HCT116 (cell line): Measurements from ENCODE around the gene SEC14L1.

Experiments
- SP1 ChIP-seq: IDR thresholded peaks from 2 replicates; pipeline ENCODE4 v1.6.1; 2012; ENCODE audit warnings: low read depth
- TF ChIP-seq, protein P1 (sequence below), 3 experiments: fragments of 200-600 bp in 1 of 3; sonication (generic) in 1 of 3; IDR thresholded peaks in 2 of 3; conservative IDR thresholded peaks in 1 of 3; 2 replicates each; pipeline ENCODE4 v1.5.1; 2012 to 2017; ENCODE audit warnings: low read depth in 2 of 3, low read length in 2 of 3, antibody characterized with exemption in 1 of 3, borderline replicate concordance in 1 of 3, control low read depth in 1 of 3, mild to moderate bottlenecking in 1 of 3, mixed read lengths in 1 of 3, mixed run types in 1 of 3, moderate library complexity in 1 of 3; ENCODE audit not compliant: insufficient read depth in 1 of 3
- TF ChIP-seq, protein P2 (sequence below): IDR thresholded peaks from 2 replicates; pipeline ENCODE4 v1.6.1; 2012; ENCODE audit warnings: low read depth

DNA sequence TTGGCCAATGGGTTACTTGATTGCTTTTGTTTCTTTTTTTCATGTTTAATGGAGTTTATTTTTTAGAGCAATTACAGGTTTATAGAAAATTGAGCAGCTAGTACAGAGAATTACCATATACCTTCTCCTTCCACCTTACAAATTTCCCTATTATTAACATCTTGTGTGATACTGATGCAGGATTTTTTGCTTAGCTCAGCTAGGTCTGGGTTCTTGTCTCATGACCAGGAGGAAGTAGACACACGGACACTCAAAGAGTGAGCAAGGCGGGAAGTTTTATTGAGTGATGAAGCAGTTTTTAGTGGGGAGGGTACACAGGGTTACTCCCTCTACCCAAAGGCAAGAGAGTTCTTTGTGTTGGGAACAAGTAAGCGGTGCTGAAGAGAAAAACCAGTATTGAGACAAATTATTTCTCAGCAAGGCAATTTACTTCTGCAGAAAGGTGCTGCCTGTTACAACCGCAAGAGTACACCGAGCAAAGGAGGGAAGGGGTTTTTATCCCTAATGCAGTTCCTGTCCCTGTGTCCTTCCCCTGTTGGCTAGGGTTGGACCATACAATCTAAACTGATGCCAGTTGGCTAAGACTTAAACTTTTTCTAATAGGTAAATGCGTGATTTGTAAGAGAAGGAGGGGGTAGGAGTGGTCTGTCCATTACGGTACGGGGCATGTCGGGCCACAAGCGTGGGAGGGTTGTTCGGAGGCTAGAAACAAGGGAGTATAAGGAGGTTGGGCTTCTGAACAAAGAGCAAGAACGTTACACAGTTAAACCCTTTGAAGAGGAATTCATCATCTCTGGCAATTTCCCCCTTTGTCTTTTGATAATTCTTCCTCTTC is 26.9 kb downstream of the SEC14L1 start:
- TF ChIP-seq, protein P1, sequence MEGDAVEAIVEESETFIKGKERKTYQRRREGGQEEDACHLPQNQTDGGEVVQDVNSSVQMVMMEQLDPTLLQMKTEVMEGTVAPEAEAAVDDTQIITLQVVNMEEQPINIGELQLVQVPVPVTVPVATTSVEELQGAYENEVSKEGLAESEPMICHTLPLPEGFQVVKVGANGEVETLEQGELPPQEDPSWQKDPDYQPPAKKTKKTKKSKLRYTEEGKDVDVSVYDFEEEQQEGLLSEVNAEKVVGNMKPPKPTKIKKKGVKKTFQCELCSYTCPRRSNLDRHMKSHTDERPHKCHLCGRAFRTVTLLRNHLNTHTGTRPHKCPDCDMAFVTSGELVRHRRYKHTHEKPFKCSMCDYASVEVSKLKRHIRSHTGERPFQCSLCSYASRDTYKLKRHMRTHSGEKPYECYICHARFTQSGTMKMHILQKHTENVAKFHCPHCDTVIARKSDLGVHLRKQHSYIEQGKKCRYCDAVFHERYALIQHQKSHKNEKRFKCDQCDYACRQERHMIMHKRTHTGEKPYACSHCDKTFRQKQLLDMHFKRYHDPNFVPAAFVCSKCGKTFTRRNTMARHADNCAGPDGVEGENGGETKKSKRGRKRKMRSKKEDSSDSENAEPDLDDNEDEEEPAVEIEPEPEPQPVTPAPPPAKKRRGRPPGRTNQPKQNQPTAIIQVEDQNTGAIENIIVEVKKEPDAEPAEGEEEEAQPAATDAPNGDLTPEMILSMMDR (IDR thresholded peaks at IDR 0.05 in 2 of 3, conservative IDR thresholded peaks at IDR 0.05 in 1 of 3; ENCODE audit: borderline replicate concordance in 1 of 3, insufficient read depth in 1 of 3, low read depth in 2 of 3, low read length in 2 of 3), result no peak
- TF ChIP-seq SP1, result no peak
- TF ChIP-seq, protein P2, sequence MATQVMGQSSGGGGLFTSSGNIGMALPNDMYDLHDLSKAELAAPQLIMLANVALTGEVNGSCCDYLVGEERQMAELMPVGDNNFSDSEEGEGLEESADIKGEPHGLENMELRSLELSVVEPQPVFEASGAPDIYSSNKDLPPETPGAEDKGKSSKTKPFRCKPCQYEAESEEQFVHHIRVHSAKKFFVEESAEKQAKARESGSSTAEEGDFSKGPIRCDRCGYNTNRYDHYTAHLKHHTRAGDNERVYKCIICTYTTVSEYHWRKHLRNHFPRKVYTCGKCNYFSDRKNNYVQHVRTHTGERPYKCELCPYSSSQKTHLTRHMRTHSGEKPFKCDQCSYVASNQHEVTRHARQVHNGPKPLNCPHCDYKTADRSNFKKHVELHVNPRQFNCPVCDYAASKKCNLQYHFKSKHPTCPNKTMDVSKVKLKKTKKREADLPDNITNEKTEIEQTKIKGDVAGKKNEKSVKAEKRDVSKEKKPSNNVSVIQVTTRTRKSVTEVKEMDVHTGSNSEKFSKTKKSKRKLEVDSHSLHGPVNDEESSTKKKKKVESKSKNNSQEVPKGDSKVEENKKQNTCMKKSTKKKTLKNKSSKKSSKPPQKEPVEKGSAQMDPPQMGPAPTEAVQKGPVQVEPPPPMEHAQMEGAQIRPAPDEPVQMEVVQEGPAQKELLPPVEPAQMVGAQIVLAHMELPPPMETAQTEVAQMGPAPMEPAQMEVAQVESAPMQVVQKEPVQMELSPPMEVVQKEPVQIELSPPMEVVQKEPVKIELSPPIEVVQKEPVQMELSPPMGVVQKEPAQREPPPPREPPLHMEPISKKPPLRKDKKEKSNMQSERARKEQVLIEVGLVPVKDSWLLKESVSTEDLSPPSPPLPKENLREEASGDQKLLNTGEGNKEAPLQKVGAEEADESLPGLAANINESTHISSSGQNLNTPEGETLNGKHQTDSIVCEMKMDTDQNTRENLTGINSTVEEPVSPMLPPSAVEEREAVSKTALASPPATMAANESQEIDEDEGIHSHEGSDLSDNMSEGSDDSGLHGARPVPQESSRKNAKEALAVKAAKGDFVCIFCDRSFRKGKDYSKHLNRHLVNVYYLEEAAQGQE, result no peak
